ENCODE measurements around the gene PNKP.

Gene PNKP

DNA sequence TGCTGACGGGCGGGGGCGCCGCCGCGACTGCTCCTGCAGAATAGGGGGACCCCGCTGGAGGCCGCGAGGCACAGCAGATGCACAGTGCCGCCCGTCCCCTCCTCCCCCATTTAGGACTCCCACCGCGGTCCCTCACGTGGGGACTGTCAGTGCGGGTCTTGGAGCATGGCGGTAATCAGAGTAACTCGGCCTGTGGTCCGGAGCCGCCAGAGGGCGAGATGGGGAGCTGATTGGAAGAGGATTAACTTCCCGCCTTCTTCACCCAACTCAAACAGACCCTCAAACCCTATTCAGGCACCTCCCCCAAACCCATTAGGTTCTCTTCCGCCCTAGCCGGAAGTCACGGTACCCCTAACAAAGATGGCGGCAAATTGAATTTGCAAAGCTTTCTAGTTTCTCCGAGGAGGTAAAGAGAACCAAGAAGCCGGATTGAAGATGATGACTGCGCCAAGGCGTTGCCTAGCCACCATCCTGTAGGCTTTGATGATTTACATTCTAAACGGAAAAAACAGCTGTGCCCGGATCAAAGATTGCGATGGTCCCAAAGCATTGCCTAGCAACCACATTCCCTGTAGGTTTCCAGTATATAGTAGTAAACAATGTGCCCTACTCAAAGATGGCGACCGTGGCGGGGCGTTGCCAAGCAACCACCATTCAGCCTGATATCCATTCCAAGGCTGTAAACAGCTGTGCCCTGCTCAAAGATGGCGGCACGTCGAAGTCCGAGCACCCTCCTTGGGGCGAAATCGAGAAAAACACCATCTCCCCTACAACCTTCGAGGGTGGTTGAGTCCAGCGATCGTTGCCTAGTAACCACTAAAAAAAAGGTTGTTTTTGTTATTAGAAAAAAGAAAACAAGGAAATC is 54.1 kb downstream of the PNKP start, which contains the start of gene FUZ:
FUZ (minus strand) TSS at position 296 of the 865 bp plus-strand sequence; CDS start at position 110, 186 bp downstream.
- H3K36me3 ChIP-seq (ENCODE audit: control insufficient read depth, low read length): peaks cover 12% of the 10 kb centered on the region
- H3K27me3 ChIP-seq (ENCODE audit: control insufficient read depth, low read length): no peaks in the 10 kb centered on the region
- peaks cover 7% of the 10 kb centered on the region for H3K79me2 ChIP-seq (ENCODE audit: control insufficient read depth, low read length)
- H3K9me3 ChIP-seq (ENCODE audit: control insufficient read depth, insufficient read depth, low read length): no peaks in the 10 kb centered on the region
- no peaks in the 10 kb centered on the region for H3K9me2 ChIP-seq (replicated peaks; ENCODE audit: control insufficient read depth, low read length)
- peaks cover 13% of the 10 kb centered on the region; the same call in 1 of the 2 replicates for H3F3A ChIP-seq (ENCODE audit: control insufficient read depth, insufficient read depth)
- TF ChIP-seq, protein P1, sequence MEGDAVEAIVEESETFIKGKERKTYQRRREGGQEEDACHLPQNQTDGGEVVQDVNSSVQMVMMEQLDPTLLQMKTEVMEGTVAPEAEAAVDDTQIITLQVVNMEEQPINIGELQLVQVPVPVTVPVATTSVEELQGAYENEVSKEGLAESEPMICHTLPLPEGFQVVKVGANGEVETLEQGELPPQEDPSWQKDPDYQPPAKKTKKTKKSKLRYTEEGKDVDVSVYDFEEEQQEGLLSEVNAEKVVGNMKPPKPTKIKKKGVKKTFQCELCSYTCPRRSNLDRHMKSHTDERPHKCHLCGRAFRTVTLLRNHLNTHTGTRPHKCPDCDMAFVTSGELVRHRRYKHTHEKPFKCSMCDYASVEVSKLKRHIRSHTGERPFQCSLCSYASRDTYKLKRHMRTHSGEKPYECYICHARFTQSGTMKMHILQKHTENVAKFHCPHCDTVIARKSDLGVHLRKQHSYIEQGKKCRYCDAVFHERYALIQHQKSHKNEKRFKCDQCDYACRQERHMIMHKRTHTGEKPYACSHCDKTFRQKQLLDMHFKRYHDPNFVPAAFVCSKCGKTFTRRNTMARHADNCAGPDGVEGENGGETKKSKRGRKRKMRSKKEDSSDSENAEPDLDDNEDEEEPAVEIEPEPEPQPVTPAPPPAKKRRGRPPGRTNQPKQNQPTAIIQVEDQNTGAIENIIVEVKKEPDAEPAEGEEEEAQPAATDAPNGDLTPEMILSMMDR (IDR thresholded peaks at IDR 0.05; ENCODE audit: low read depth, low read length, poor library complexity, severe bottlenecking): peak; percentile 72
- TF ChIP-seq EZH2phosphoT487 (IDR thresholded peaks at IDR 0.05; ENCODE audit: borderline replicate concordance, low read length): no peak
- peak within 1 kb of the TSS; percentile 83 for H3K4me2 ChIP-seq (ENCODE audit: low read length)
- peaks cover 3% of the 10 kb centered on the region for H4K20me1 ChIP-seq (ENCODE audit: control insufficient read depth, insufficient read depth, low read depth, low read length)
- peak within 1 kb of the TSS; percentile 87 for H3K4me3 ChIP-seq (ENCODE audit: low read length)
- H3K4me1 ChIP-seq (ENCODE audit: control insufficient read depth, low read length): peaks cover 42% of the 10 kb centered on the region
- peak within 1 kb of the TSS; percentile 60 for H3K27ac ChIP-seq (ENCODE audit: low read depth, low read length)

GRCh38 chr19:49812452-49812996 is 54.9 kb downstream of the PNKP start:
- TF ChIP-seq, protein P1 (IDR thresholded peaks at IDR 0.05; ENCODE audit: low read depth, low read length, poor library complexity, severe bottlenecking): no peak
- TF ChIP-seq EZH2phosphoT487 (IDR thresholded peaks at IDR 0.05; ENCODE audit: borderline replicate concordance, low read length): no peak
- Histone ChIP-seq H3K4me3 (ENCODE audit: low read length) (peak overlapping the region; percentile 87), H3K9me3 (ENCODE audit: control insufficient read depth, insufficient read depth, low read length) (no peaks in the 10 kb centered on the region), H3K27ac (ENCODE audit: low read depth, low read length) (peak overlapping the region; percentile 60), H3K4me1 (ENCODE audit: control insufficient read depth, low read length) (peaks cover 44% of the 10 kb centered on the region), H3K79me2 (ENCODE audit: control insufficient read depth, low read length) (peaks cover 5% of the 10 kb centered on the region; the same call in 1 of the 2 replicates), H3K9me2 (replicated peaks; ENCODE audit: control insufficient read depth, low read length) (no peaks in the 10 kb centered on the region), H4K20me1 (ENCODE audit: control insufficient read depth, insufficient read depth, low read depth, low read length) (peaks cover 4% of the 10 kb centered on the region), H3K27me3 (ENCODE audit: control insufficient read depth, low read length) (no peaks in the 10 kb centered on the region), H3K4me2 (ENCODE audit: low read length) (peak overlapping the region; percentile 83), H3F3A (ENCODE audit: control insufficient read depth, insufficient read depth) (peaks cover 13% of the 10 kb centered on the region; the same call in 1 of the 2 replicates), H3K36me3 (ENCODE audit: control insufficient read depth, low read length) (peaks cover 16% of the 10 kb centered on the region)

DNA sequence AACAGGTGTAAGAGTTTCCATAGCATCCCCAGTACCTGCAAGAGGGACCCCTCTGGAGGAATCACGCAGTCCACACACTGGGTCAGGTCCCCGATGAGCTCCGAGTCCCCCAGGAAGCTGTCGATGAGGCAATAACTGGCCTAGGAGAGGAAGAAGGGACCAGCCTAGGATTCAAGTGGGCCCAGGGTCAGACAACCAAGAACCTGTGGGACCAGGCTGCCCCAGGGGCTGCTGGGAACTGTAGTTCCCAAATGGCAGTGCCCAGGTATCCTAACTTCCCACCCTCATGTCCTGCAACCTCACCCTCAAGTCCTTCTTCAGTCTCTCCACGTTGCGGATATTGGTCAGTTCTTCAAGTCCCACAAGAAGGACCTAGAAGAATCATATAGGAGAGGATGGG is 56.0 kb downstream of the PNKP start:
- Histone ChIP-seq H3K4me1 (ENCODE audit: control insufficient read depth, low read length) (peaks cover 45% of the 10 kb centered on the region), H3K36me3 (ENCODE audit: control insufficient read depth, low read length) (peaks cover 17% of the 10 kb centered on the region), H4K20me1 (ENCODE audit: control insufficient read depth, insufficient read depth, low read depth, low read length) (peaks cover 4% of the 10 kb centered on the region), H3K27me3 (ENCODE audit: control insufficient read depth, low read length) (no peaks in the 10 kb centered on the region), H3F3A (ENCODE audit: control insufficient read depth, insufficient read depth) (0 out of 2 replicates have a peak, but pooled peaks cover 7% of the 10 kb centered on the region), H3K27ac (ENCODE audit: low read depth, low read length) (no peak overlapping the region), H3K4me3 (ENCODE audit: low read length) (no peak overlapping the region), H3K4me2 (ENCODE audit: low read length) (no peak overlapping the region), H3K9me3 (ENCODE audit: control insufficient read depth, insufficient read depth, low read length) (no peaks in the 10 kb centered on the region), H3K79me2 (ENCODE audit: control insufficient read depth, low read length) (peaks cover 5% of the 10 kb centered on the region; the same call in 1 of the 2 replicates), H3K9me2 (replicated peaks; ENCODE audit: control insufficient read depth, low read length) (no peaks in the 10 kb centered on the region)
- TF ChIP-seq, protein P1 (IDR thresholded peaks at IDR 0.05; ENCODE audit: low read depth, low read length, poor library complexity, severe bottlenecking): no peak
- TF ChIP-seq EZH2phosphoT487 (IDR thresholded peaks at IDR 0.05; ENCODE audit: borderline replicate concordance, low read length): no peak
